ENCODE data around the gene ABHD2. TPM values are rescaled to one million over a fixed set of nuclear protein-coding genes. Genes with fewer than 3 reads are reported as not detected.

ABHD2 gene
- total and polyA plus RNA-seq, 2 donors (not counting 3 experiments of a cell fraction or from before 2014, with no cell fraction given): 14.0 to 62.2 TPM

GRCh38 chr15:89136818-89137772 lies 48.8 kb downstream of the ABHD2 start:
- CTCF ChIA-PET: interaction anchor here (1.1 to 1.7 kb wide), 5 partner anchors 14 to 80 kb away, joined by 3 to 5 read pairs (median 4); no protein-coding TSS in a partner anchor
- Histone ChIP-seq H3K27ac (ENCODE audit: insufficient read depth, low read depth, low read length) (no peak overlapping the region), H3K4me2 (ENCODE audit: insufficient read depth, low read length) (peak overlapping the region; percentile 23), H3K9me3 (replicated peaks; ENCODE audit: control insufficient read depth, insufficient read depth, low read length) (no peaks in the 10 kb centered on the region), H3K27me3 (ENCODE audit: control insufficient read depth in 2 of 2, insufficient read depth in 2 of 2, low read length in 2 of 2) (no peaks in the 10 kb centered on the region), H3K36me3 (ENCODE audit: control insufficient read depth in 2 of 2, extremely low read depth in 1 of 2, insufficient read depth in 2 of 2, low read length in 2 of 2) (no peaks in the 10 kb centered on the region), H3K4me1 (ENCODE audit: control insufficient read depth, extremely low read depth, insufficient read depth, low read length) (peaks cover 40% of the 10 kb centered on the region), H3K9me1 (replicated peaks; ENCODE audit: control insufficient read depth, extremely low read depth, insufficient read depth, low read length) (no peaks in the 10 kb centered on the region), H3K79me2 (ENCODE audit: control insufficient read depth, insufficient read depth, low read length) (peaks cover 6% of the 10 kb centered on the region), H3K9ac (replicated peaks; ENCODE audit: extremely low read depth, insufficient read depth, low read length) (no peak overlapping the region), H4K20me1 (replicated peaks; ENCODE audit: control insufficient read depth, extremely low read depth, insufficient read depth, low read length) (no peaks in the 10 kb centered on the region), H3K4me3 (replicated peaks in 1 of 3; ENCODE audit: insufficient read depth in 1 of 3, low read depth in 1 of 3, low read length in 3 of 3) (no peak overlapping the region), H2AFZ (ENCODE audit: low read depth, low read length) (no peak overlapping the region)
- DNase-seq (ENCODE audit: low read depth, low spot score): peak; percentile 46
- intact Hi-C loops (cut with micrococcal nuclease) (no loop called here), dilution Hi-C loops (cut with MboI; ENCODE audit: extremely low pct_ligation_motif_present, low sequenced_read_pairs) (no loop called here)
- no TSS peak for BruUV-seq (replicated peaks)
- no peak for FAIRE-seq
- TF ChIP-seq POLR2AphosphoS5 (IDR thresholded peaks at IDR 0.05; ENCODE audit: insufficient read depth, low read depth, low read length) (no peak), EZH2 (IDR thresholded peaks at IDR 0.05; ENCODE audit: borderline replicate concordance, low read depth, low read length, severe bottlenecking) (no peak), GATA2 (IDR thresholded peaks at IDR 0.05; ENCODE audit: insufficient read depth, insufficient read length, low read depth, low read length) (no peak), MAX (IDR thresholded peaks at IDR 0.05; ENCODE audit: insufficient read depth, insufficient read length) (no peak), JUN (IDR thresholded peaks at IDR 0.05; ENCODE audit: borderline replicate concordance, insufficient read depth, insufficient read length, low read depth) (no peak), FOS (IDR thresholded peaks at IDR 0.05; ENCODE audit: borderline replicate concordance, insufficient read depth, low read length) (no peak), CTCF (IDR thresholded peaks at IDR 0.05; ENCODE audit: extremely low read depth in 1 of 2, insufficient read depth in 1 of 2, low read depth in 1 of 2, low read length in 2 of 2) (no peak), MYC (IDR thresholded peaks at IDR 0.05; ENCODE audit: low read depth, low read length) (no peak), POLR2A (IDR thresholded peaks at IDR 0.05; ENCODE audit: low read depth, low read length) (no peak)
- POLR2A ChIA-PET: no interaction called here

Data from endothelial cell of umbilical vein (primary cell).